ENCODE results near the gene GDPD4. TPM values are rescaled to one million over a fixed set of nuclear protein-coding genes. Genes with fewer than 3 reads are reported as not detected.
"Not testable (repeated sequence)": the region's sequence is repeated elsewhere in the genome, so short reads cannot be mapped to it uniquely, and the experiment has no call there.

Gene GDPD4
- total RNA-seq, 1 donor from 2014 or later, result not detected

DNA sequence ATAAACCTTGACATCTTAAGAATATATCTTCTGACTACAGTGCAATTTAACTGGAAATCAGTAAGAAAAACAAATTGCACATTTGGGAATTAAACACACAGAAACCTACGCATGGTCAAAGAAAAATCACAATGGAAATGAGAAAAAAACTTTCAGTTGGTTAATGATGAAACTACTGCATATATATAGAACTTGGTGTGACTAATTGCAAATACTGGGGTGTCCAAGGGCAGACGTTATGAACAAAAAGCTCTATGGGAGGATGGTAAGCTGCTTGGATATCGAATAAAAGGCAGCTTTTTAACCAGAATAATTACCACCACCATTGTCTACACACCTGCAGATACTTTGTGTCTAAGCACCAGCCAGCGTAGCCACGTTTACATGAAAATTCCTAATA, 791 bp downstream of the GDPD4 start:
- Mint-ChIP-seq H3K4me3 (ENCODE audit: unreplicated experiment) (no peak overlapping the region), H3K4me1 (ENCODE audit: unreplicated experiment) (no peaks in the 10 kb centered on the region), H3K9me3 (ENCODE audit: unreplicated experiment) (no peaks in the 10 kb centered on the region), H3K27ac (ENCODE audit: unreplicated experiment) (no peak overlapping the region), H3K36me3 (ENCODE audit: unreplicated experiment) (no peaks in the 10 kb centered on the region), H3K27me3 (ENCODE audit: unreplicated experiment) (peaks cover 9% of the 10 kb centered on the region)
- DNase-seq (ENCODE audit: extremely low spot score, unreplicated experiment), result no peak
- TF ChIP-seq, protein P1, sequence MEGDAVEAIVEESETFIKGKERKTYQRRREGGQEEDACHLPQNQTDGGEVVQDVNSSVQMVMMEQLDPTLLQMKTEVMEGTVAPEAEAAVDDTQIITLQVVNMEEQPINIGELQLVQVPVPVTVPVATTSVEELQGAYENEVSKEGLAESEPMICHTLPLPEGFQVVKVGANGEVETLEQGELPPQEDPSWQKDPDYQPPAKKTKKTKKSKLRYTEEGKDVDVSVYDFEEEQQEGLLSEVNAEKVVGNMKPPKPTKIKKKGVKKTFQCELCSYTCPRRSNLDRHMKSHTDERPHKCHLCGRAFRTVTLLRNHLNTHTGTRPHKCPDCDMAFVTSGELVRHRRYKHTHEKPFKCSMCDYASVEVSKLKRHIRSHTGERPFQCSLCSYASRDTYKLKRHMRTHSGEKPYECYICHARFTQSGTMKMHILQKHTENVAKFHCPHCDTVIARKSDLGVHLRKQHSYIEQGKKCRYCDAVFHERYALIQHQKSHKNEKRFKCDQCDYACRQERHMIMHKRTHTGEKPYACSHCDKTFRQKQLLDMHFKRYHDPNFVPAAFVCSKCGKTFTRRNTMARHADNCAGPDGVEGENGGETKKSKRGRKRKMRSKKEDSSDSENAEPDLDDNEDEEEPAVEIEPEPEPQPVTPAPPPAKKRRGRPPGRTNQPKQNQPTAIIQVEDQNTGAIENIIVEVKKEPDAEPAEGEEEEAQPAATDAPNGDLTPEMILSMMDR (IDR thresholded peaks at IDR 0.05), result no peak

DNA sequence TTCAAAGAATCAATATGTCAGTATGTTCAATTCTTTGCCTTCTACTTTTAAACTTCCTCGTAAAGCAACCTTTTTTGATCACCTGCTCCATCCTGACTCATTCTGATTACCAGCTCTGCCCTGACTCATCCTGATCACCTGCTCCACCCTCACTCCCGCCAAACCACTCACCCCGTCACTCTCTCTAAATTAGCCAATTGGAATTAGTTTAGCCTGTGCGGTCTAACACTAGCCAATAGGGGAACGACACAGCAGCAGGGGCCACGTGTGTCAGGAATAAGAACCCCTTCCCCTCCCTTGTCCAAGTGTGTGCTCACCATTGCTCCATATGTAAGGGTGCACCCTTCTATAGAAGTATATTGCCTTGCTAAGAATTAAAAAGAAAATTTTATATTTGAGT, 1.5 kb downstream of the GDPD4 start:
- not testable (repeated sequence) for H3K27ac Mint-ChIP-seq (ENCODE audit: unreplicated experiment); DNase-seq (ENCODE audit: extremely low spot score, unreplicated experiment); H3K27me3 Mint-ChIP-seq (ENCODE audit: unreplicated experiment); H3K36me3 Mint-ChIP-seq (ENCODE audit: unreplicated experiment); H3K4me3 Mint-ChIP-seq (ENCODE audit: unreplicated experiment); H3K9me3 Mint-ChIP-seq (ENCODE audit: unreplicated experiment); H3K4me1 Mint-ChIP-seq (ENCODE audit: unreplicated experiment)

DNA sequence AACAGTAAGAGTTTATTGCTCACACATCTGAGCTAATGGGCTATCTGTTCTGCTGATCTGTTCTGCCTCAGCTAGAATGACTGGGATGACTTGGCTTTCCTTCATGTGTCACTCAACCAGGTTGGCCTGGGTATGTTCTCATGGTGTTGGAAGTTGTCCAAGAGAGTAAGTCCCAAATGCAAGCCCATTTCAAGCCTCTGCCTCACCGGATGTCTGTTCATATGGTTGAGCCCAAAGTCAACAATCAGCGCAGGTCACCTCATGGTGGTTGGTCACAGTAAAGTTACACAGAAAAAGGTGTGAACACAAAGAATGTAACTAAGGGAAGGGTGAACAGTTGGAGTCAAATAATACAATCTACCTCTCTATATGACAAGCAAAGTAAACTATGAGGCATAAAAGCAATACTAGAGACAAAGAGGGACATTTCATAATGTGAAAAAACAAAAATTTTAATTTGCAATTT, 1.9 kb downstream of the GDPD4 start:
- Mint-ChIP-seq H3K4me3 (ENCODE audit: unreplicated experiment) (no peak overlapping the region), H3K4me1 (ENCODE audit: unreplicated experiment) (no peaks in the 10 kb centered on the region), H3K27me3 (ENCODE audit: unreplicated experiment) (peaks cover 10% of the 10 kb centered on the region)

DNA sequence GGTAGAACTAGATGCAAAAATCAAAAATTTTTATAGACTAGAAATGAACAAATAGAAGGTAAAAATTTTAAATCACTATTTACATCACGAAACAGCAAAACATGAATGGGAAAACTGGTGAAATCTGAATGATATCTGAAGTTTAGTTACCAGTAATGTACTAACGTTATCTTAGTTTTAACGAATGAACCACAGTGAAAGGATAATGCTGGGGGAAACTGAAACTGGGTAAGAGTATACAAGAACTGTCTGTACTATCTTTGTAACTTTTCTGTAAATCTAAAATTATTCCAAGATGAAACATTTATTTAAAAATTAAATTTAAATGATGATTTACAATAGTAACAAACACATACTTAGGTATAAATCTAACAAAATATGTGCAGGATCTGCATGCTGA, 7.4 kb downstream of the GDPD4 start:
- H3K36me3 Mint-ChIP-seq (ENCODE audit: unreplicated experiment), result no peaks in the 10 kb centered on the region
- H3K27me3 Mint-ChIP-seq (ENCODE audit: unreplicated experiment), result peaks cover 37% of the 10 kb centered on the region
- no peak overlapping the region for H3K4me3 Mint-ChIP-seq (ENCODE audit: unreplicated experiment)
- DNase-seq (ENCODE audit: extremely low spot score, unreplicated experiment), result no peak
- peaks cover 11% of the 10 kb centered on the region for H3K9me3 Mint-ChIP-seq (ENCODE audit: unreplicated experiment)
- H3K27ac Mint-ChIP-seq (ENCODE audit: unreplicated experiment), result no peak overlapping the region
- TF ChIP-seq, protein P1 (IDR thresholded peaks at IDR 0.05), result no peak
- H3K4me1 Mint-ChIP-seq (ENCODE audit: unreplicated experiment), result no peaks in the 10 kb centered on the region

More for the DNA sequence above, 1.9 kb downstream of the GDPD4 start:
- no peak for DNase-seq (ENCODE audit: extremely low spot score, unreplicated experiment)
- no peaks in the 10 kb centered on the region for H3K36me3 Mint-ChIP-seq (ENCODE audit: unreplicated experiment)
- H3K27ac Mint-ChIP-seq (ENCODE audit: unreplicated experiment), result no peak overlapping the region
- H3K9me3 Mint-ChIP-seq (ENCODE audit: unreplicated experiment), result no peaks in the 10 kb centered on the region
- TF ChIP-seq, protein P1 (IDR thresholded peaks at IDR 0.05), result no peak

DNA sequence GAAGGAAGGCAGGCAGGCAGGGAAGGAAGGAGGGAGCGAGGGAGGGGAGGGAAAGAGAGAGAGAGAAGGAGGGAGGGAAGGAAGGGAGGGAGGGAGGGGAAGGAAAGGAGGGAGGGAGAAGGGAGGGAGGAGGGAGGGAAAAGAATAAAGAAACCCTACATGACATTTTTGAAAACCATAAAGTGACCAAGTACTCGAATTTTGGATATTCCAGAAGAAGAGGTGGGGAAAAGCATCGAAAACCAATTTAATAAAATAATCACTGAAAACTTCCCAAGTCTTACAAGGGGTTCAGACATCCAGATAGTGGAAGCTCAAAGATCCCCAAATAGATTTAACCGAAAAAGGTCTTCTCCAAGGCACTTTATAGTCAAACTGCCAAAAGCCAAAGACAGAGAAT, 11.7 kb downstream of the GDPD4 start:
- peaks cover 15% of the 10 kb centered on the region for H3K4me1 Mint-ChIP-seq (ENCODE audit: unreplicated experiment)
- H3K36me3 Mint-ChIP-seq (ENCODE audit: unreplicated experiment), result no peaks in the 10 kb centered on the region
- peaks cover 11% of the 10 kb centered on the region for H3K9me3 Mint-ChIP-seq (ENCODE audit: unreplicated experiment)
- no peak overlapping the region for H3K4me3 Mint-ChIP-seq (ENCODE audit: unreplicated experiment)
- peaks cover 41% of the 10 kb centered on the region for H3K27me3 Mint-ChIP-seq (ENCODE audit: unreplicated experiment)
- DNase-seq (ENCODE audit: extremely low spot score, unreplicated experiment), result no peak
- TF ChIP-seq, protein P1 (IDR thresholded peaks at IDR 0.05), result no peak
- H3K27ac Mint-ChIP-seq (ENCODE audit: unreplicated experiment), result no peak overlapping the region
